Hematopoietic multipotent progenitor cell treated with erythropoietin and hydrocortisone succinate and interleukin-3 and kit ligand, for 17 days (in vitro differentiated cells): ENCODE results near the gene PDYN.

ENCODE experiments used
- DNase-seq: peaks from one replicate; pipeline ENCODE4 v3.0.0-alpha.2; 2015; ENCODE audit warnings: low spot score

The PDYN gene

GRCh38 chr20:1951436-1952115, 42.3 kb downstream of the PDYN start:
- DNase-seq = no peak

- no peak for DNase-seq
Observed at GRCh38 chr20:1950836-1951235, 43.0 kb downstream of the PDYN start.

GRCh38 chr20:1949347-1950100, 44.3 kb downstream of the PDYN start:
- DNase-seq = no peak

GRCh38 chr20:1947535-1947846, 46.4 kb downstream of the PDYN start:
- no peak for DNase-seq

GRCh38 chr20:1946762-1947534, 46.9 kb downstream of the PDYN start:
- DNase-seq = no peak

- DNase-seq = no peak
Observed at GRCh38 chr20:1946442-1946761, 47.5 kb downstream of the PDYN start.

GRCh38 chr20:1945660-1946059, 48.2 kb downstream of the PDYN start:
- no peak for DNase-seq

GRCh38 chr20:1945134-1945618, 48.7 kb downstream of the PDYN start:
- no peak for DNase-seq

- DNase-seq = no peak
Observed at GRCh38 chr20:1944345-1945091, 49.3 kb downstream of the PDYN start.

GRCh38 chr20:1943275-1944002, 50.4 kb downstream of the PDYN start:
- DNase-seq = no peak

GRCh38 chr20:1942486-1943274, 51.2 kb downstream of the PDYN start:
- DNase-seq = no peak

GRCh38 chr20:1942061-1942460, 51.8 kb downstream of the PDYN start:
- DNase-seq = no peak

- DNase-seq = no peak
Observed at GRCh38 chr20:1941226-1941625, 52.6 kb downstream of the PDYN start.

- no peak for DNase-seq
Observed at GRCh38 chr20:1940581-1940980, 53.3 kb downstream of the PDYN start.

- no peak for DNase-seq
Observed at GRCh38 chr20:1939270-1939595, 54.6 kb downstream of the PDYN start.

- no peak for DNase-seq
Observed at GRCh38 chr20:1938464-1939269, 55.2 kb downstream of the PDYN start.

- no peak for DNase-seq
Observed at GRCh38 chr20:1937316-1937976, 56.4 kb downstream of the PDYN start.

GRCh38 chr20:1935696-1936366, 58.0 kb downstream of the PDYN start:
- no peak for DNase-seq
